ENCODE data around the gene SEMA5B. TPM values are rescaled to one million over a fixed set of nuclear protein-coding genes. Genes with fewer than 3 reads are reported as not detected.

The SEMA5B gene
- total RNA-seq, 1 experiment from 2014 or later: not detected

GRCh38 chr3:122964811-122965210 is 62.8 kb downstream of the SEMA5B start:
- Histone ChIP-seq H3K9me2 (ENCODE audit: insufficient read depth) (no peaks in the 10 kb centered on the region), H3K79me2 (ENCODE audit: low read depth) (no peaks in the 10 kb centered on the region), H3K4me2 (no peak overlapping the region), H3K27ac (no peak overlapping the region), H3K4me1 (replicated peaks; ENCODE audit: insufficient read depth) (peaks cover 16% of the 10 kb centered on the region), H3K36me3 (ENCODE audit: low read depth) (no peaks in the 10 kb centered on the region), H4K20me1 (ENCODE audit: insufficient read depth) (no peaks in the 10 kb centered on the region), H3K27me3 (ENCODE audit: insufficient read depth, low read depth) (peaks cover 4% of the 10 kb centered on the region; the same call in 1 of the 2 replicates), H3K4me3 (no peak overlapping the region), H3F3A (ENCODE audit: insufficient read depth, low read depth) (peaks cover 10% of the 10 kb centered on the region; the same call in 1 of the 2 replicates), H2AFZ (no peak overlapping the region), H3K9me3 (ENCODE audit: insufficient read depth, low read depth) (no peaks in the 10 kb centered on the region)
- no TSS peak for BruUV-seq (replicated peaks)
- TF ChIP-seq EZH2 (IDR thresholded peaks at IDR 0.05; ENCODE audit: low read depth) (no peak), CTCF (conservative IDR thresholded peaks at IDR 0.05) (no peak)
- ChIA-PET POLR2A (ENCODE audit: unreplicated experiment) (no interaction called here), CTCF (no interaction called here)
- no peak for DNase-seq
- intact Hi-C loops (cut with micrococcal nuclease; ENCODE audit: unreplicated experiment): no loop called here

- no TSS peak for BruUV-seq (replicated peaks)
- CTCF ChIA-PET: no interaction called here
Measured at GRCh38 chr3:122962149-122962548, 65.4 kb downstream of the SEMA5B start.

GRCh38 chr3:122961146-122961545 is 66.4 kb downstream of the SEMA5B start:
- no peaks in the 10 kb centered on the region for H3K9me2 ChIP-seq (ENCODE audit: insufficient read depth)
- no peak overlapping the region for H2AFZ ChIP-seq
- H4K20me1 ChIP-seq (ENCODE audit: insufficient read depth): no peaks in the 10 kb centered on the region
- no peak for TF ChIP-seq CTCF (conservative IDR thresholded peaks at IDR 0.05)
- no peak for TF ChIP-seq EZH2 (IDR thresholded peaks at IDR 0.05; ENCODE audit: low read depth)
- H3K9me3 ChIP-seq (ENCODE audit: insufficient read depth, low read depth): no peaks in the 10 kb centered on the region
- H3K36me3 ChIP-seq (ENCODE audit: low read depth): no peaks in the 10 kb centered on the region
- no peak overlapping the region for H3K4me2 ChIP-seq
- intact Hi-C loops (cut with micrococcal nuclease; ENCODE audit: unreplicated experiment): no loop called here
- ChIA-PET POLR2A (ENCODE audit: unreplicated experiment) (no interaction called here), CTCF (no interaction called here)
- peak in 1 of 2 experiments; percentile 64 for DNase-seq
- no peak overlapping the region for H3K4me3 ChIP-seq
- H3K79me2 ChIP-seq (ENCODE audit: low read depth): no peaks in the 10 kb centered on the region
- no peaks in the 10 kb centered on the region for H3F3A ChIP-seq (ENCODE audit: insufficient read depth, low read depth)
- H3K4me1 ChIP-seq (replicated peaks; ENCODE audit: insufficient read depth): 0 out of 2 replicates have a peak, but pooled peaks cover 5% of the 10 kb centered on the region
- no peak overlapping the region for H3K27ac ChIP-seq
- no TSS peak for BruUV-seq (replicated peaks)
- peaks cover 4% of the 10 kb centered on the region; the same call in 1 of the 2 replicates for H3K27me3 ChIP-seq (ENCODE audit: insufficient read depth, low read depth)

More at GRCh38 chr3:122962149-122962548, 65.4 kb downstream of the SEMA5B start:
- Histone ChIP-seq H3K4me1 (replicated peaks; ENCODE audit: insufficient read depth) (0 out of 2 replicates have a peak, but pooled peaks cover 5% of the 10 kb centered on the region), H3K27me3 (ENCODE audit: insufficient read depth, low read depth) (peaks cover 4% of the 10 kb centered on the region; the same call in 1 of the 2 replicates), H3K9me2 (ENCODE audit: insufficient read depth) (no peaks in the 10 kb centered on the region), H3K4me3 (no peak overlapping the region), H3K36me3 (ENCODE audit: low read depth) (no peaks in the 10 kb centered on the region), H2AFZ (no peak overlapping the region), H3K79me2 (ENCODE audit: low read depth) (no peaks in the 10 kb centered on the region), H3K9me3 (ENCODE audit: insufficient read depth, low read depth) (no peaks in the 10 kb centered on the region), H3F3A (ENCODE audit: insufficient read depth, low read depth) (no peaks in the 10 kb centered on the region), H3K27ac (no peak overlapping the region), H3K4me2 (no peak overlapping the region), H4K20me1 (ENCODE audit: insufficient read depth) (no peaks in the 10 kb centered on the region)
- intact Hi-C loops (cut with micrococcal nuclease; ENCODE audit: unreplicated experiment): no loop called here
- no peak for TF ChIP-seq EZH2 (IDR thresholded peaks at IDR 0.05; ENCODE audit: low read depth)
- TF ChIP-seq CTCF (conservative IDR thresholded peaks at IDR 0.05): no peak
- POLR2A ChIA-PET (ENCODE audit: unreplicated experiment): no interaction called here
- DNase-seq: no peak

Data from PC-9 (cell line).